ENCODE results near the gene MTFMT.

Gene MTFMT

DNA sequence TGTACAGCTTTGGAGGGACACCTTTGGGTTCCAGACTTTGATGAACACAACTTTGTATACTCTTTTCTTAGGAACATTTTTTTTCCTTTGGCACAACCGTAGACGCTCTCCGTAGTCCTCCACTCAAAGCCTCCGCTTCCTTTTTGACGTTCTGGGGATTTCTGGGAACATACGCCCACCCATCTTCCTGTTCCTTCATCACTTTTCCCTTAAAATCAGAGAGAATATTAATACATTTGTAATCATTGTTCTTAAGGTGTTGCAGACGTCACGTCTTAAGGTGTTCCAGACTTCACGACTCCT is 39.3 kb downstream of the MTFMT start:
- H3K4me3 ChIP-seq (ENCODE audit: control insufficient read depth, low read depth, low read length): peak overlapping the region; percentile 97
- no peak for DNase-seq (ENCODE audit: low read depth)
- TF ChIP-seq, protein P1, sequence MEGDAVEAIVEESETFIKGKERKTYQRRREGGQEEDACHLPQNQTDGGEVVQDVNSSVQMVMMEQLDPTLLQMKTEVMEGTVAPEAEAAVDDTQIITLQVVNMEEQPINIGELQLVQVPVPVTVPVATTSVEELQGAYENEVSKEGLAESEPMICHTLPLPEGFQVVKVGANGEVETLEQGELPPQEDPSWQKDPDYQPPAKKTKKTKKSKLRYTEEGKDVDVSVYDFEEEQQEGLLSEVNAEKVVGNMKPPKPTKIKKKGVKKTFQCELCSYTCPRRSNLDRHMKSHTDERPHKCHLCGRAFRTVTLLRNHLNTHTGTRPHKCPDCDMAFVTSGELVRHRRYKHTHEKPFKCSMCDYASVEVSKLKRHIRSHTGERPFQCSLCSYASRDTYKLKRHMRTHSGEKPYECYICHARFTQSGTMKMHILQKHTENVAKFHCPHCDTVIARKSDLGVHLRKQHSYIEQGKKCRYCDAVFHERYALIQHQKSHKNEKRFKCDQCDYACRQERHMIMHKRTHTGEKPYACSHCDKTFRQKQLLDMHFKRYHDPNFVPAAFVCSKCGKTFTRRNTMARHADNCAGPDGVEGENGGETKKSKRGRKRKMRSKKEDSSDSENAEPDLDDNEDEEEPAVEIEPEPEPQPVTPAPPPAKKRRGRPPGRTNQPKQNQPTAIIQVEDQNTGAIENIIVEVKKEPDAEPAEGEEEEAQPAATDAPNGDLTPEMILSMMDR (IDR thresholded peaks at IDR 0.05; ENCODE audit: control insufficient read depth, insufficient read depth, low read depth, low read length, missing control alignments): no peak

DNA sequence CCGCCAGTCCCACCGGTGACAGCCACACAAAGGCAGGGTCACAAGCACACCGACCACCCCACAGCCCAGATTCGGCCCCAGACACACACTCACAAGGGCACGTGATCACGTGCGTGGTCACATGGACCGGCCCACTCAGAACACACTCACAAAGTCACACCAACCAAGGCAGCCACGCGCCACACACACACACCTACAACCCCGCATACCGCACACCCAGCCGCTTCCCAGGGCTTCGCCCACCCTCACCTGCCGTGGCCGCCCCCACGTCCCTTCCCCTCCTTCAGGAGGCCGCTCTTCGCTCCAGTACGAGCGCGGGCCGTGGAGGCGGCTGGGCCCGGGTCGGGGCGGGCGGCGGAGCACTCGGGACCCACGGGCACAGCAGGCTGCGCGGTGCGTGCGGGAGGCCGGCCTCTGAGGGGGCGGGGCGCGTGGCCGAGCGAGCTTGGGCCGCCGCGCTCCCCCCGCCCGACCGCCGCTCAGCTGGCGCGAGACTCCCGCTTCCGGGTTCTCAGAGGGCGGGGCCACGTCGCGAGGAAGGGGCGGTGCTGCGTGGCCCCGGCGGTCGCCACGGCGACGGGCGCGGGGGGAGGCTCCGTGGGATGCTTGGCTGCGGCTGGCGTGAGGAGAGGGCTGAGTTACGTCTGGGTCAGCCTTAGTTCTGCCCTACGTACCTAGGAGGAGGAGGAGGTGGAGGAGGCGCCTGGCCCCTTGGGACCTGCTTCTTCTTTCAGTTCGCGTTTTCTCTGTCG is 39.8 kb downstream of the MTFMT start, which contains the start of gene SPG21:
TSS of gene SPG21 (minus strand) at position 499 of the 752 bp plus-strand sequence. CDS start 6,345 bp downstream, outside the sequence.
- peak; percentile 44 for DNase-seq (ENCODE audit: low read depth)
- TF ChIP-seq, protein P1 (IDR thresholded peaks at IDR 0.05; ENCODE audit: control insufficient read depth, insufficient read depth, low read depth, low read length, missing control alignments): no peak
- H3K4me3 ChIP-seq (ENCODE audit: control insufficient read depth, low read depth, low read length): peak within 1 kb of the TSS; percentile 97

DNA sequence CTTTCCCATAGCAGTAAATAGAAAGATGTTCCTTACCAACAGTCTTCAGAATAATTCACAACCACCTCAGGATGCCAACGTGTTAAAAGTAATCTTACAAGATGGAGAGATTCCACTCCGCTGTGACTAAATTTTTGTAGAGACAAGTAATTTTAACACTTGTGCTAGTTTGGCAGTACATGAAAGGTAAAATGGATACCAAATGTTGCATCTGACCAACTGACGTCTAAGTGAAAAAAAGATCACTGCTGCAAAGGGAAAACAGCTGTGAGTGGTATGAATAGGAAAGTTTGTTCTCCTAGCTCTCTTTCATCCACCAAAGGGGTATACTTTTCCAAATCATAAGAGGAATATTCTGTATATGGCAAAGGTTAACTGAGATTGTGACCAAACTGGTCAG is 42.3 kb downstream of the MTFMT start:
- no peak overlapping the region for H3K4me3 ChIP-seq (ENCODE audit: control insufficient read depth, low read depth, low read length)
- TF ChIP-seq, protein P1 (IDR thresholded peaks at IDR 0.05; ENCODE audit: control insufficient read depth, insufficient read depth, low read depth, low read length, missing control alignments): no peak
- DNase-seq (ENCODE audit: low read depth): no peak

DNA sequence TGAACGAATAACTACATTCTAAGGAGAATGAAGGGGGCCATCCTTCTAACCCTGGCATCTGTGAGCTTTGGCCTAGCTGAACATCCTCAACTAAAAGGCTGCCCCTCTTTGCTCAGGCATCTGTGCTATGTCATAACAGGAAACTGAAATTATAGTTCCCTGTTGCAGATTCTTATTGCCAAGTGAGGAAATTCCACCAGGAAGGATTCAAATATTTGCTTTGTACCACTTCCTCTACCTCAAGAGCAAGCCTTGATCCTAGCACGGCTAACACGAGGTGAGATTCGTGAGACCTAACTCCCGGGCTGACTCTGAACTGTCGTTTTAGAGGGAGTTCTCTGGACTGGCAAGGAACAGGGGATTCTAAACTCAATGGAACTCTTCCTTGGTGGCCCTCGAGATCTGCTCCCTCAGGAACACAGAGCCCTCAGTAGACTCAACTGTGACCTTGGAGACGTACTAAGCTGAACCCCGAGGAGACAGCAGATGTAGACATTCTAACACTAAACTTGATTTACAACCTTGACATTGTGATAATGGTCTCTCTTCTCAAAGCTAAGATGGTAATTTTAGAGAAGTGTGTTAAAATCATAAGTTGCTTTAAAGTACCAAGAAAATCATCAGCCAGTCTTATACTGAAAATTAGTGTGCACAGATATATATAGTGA is 43.9 kb downstream of the MTFMT start:
- TF ChIP-seq, protein P1 (IDR thresholded peaks at IDR 0.05; ENCODE audit: control insufficient read depth, insufficient read depth, low read depth, low read length, missing control alignments): no peak
- DNase-seq (ENCODE audit: low read depth): no peak
- no peak overlapping the region for H3K4me3 ChIP-seq (ENCODE audit: control insufficient read depth, low read depth, low read length)

DNA sequence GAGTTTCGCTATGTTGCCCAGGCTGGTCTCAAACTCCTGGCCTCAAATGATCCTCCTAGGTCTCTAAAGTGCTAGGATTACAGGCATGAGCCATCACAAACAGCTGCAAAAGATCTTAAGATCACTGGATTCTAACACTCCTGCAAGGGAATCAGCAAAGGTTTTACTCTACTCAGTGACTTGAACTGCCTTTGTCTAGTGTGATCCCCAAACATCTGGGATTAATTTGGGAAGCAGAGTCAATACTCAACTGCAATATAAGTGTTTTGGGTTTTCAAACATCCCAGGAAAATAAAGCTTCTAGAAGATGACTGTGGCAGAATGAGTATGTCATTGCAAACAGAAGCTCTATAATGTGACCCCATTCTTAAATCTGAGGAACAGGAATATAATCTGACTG is 47.0 kb downstream of the MTFMT start:
- peak; percentile 35 for DNase-seq (ENCODE audit: low read depth)

DNA sequence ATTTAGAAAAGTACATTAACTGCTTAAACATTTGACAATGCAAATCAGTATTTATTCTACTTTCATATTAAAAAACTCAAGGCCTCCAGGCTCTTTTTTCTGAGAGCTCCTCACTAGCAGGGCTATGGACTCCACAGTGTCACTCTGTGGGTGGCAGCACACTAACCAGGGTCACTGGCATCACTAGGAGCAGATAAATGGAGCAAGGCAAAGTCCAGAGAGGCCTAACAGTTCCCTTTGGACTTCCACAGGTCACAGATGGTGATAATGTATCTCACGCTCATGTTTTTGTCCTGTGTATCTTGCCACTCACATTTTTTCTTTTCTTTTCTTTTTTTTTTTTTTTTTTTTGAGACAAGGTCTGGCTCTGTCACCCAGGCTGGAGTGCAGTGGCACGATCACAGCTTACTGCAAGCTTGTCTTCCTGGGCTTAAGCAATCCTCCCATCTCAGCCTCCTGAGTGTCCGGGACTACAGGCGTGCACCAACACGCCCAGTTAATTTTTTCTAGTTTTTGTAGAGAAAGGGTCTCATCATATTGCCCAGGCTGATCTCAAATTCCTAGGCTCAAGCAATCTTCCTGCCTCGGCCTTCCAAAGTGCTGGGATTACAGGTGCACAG is 47.5 kb downstream of the MTFMT start:
- DNase-seq (ENCODE audit: low read depth): no peak
- H3K4me3 ChIP-seq (ENCODE audit: control insufficient read depth, low read depth, low read length): no peak overlapping the region
- TF ChIP-seq, protein P1 (IDR thresholded peaks at IDR 0.05; ENCODE audit: control insufficient read depth, insufficient read depth, low read depth, low read length, missing control alignments): no peak

More for the DNA sequence above, 47.0 kb downstream of the MTFMT start:
- TF ChIP-seq, protein P1 (IDR thresholded peaks at IDR 0.05; ENCODE audit: control insufficient read depth, insufficient read depth, low read depth, low read length, missing control alignments): no peak
- no peak overlapping the region for H3K4me3 ChIP-seq (ENCODE audit: control insufficient read depth, low read depth, low read length)

Measured in AG09309 (cell line).